Ishikawa (cell line): ENCODE results near the gene ADO.

Experiments used
- EGR1 ChIP-seq: IDR thresholded peaks from 2 replicates; pipeline ENCODE4 v1.6.1; 2012
- FOXM1 ChIP-seq: IDR thresholded peaks from 2 replicates; pipeline ENCODE4 v1.6.1; 2012; ENCODE audit warnings: low read depth, borderline replicate concordance
- TAF1 ChIP-seq: IDR thresholded peaks from 2 replicates; pipeline ENCODE4 v1.6.1; 2012; ENCODE audit warnings: low read depth, mild to moderate bottlenecking
- YY1 ChIP-seq: IDR thresholded peaks from 2 replicates; pipeline ENCODE4 v1.6.1; 2012; ENCODE audit warnings: low read depth

DNA sequence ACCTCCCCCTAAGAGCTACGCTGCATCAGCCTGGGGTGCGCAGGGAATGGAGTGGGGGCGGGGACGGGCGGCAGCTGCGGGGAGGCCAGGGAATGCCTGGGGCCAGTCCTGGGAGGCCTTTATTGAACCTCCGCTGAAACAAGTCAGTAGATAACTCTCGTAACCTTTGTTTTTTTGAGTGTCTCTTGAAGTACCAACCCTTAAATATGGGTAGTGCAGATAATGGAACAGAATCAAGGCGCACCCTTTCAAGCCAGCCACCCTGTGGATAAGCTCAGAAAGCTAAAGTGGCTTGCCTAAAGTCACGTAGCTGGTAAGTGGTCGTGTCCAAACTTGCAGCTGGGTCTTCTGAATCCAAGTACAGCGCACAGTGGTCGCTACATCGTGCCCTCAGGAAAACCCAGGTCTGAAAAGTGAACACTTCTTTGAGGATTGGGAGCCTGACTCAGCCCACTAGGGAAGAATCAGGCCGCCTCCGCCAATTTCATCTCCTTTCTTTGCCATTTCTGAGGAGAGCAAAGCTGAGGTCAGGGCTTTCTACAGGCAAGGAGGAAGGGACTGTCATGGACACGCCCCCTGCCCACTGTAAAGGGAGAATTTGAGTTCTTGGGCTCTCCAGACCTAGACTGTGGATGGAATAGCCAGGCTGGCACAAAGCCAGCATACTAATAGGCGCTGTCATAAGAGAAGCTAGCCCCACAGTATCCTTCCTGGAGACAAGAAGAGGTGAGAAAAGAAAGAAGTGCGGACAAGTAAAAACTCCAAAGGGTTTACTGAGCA is 14.8 kb downstream of the ADO start:
- TF ChIP-seq TAF1 = no peak
- no peak for TF ChIP-seq YY1
- TF ChIP-seq EGR1 = no peak
- no peak for TF ChIP-seq FOXM1
